ENCODE results near the gene PDZK1.
"Not testable (repeated sequence)": the region's sequence is repeated elsewhere in the genome, so short reads cannot be mapped to it uniquely, and the experiment has no call there.

Gene PDZK1

DNA sequence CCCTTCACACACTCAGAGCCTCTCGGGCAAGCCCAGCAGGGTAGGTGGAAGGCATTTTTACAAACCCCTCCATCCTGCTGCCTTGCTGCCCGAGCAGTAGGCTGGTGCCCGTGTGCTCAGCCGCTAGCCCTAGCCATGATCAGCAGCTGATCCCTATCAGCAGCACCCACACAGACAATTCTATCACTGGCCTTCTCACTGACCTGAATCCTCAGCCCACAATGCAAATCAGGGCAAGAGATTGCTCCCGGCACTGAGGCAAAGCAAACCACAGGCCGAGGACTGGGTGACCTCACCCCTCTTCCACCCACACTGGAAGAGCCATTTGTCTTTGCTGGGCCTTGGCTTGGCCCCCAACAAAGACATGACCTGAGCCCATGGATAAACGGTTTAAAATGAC is 895 bp upstream of the PDZK1 start:
- DNase-seq: no peak

DNA sequence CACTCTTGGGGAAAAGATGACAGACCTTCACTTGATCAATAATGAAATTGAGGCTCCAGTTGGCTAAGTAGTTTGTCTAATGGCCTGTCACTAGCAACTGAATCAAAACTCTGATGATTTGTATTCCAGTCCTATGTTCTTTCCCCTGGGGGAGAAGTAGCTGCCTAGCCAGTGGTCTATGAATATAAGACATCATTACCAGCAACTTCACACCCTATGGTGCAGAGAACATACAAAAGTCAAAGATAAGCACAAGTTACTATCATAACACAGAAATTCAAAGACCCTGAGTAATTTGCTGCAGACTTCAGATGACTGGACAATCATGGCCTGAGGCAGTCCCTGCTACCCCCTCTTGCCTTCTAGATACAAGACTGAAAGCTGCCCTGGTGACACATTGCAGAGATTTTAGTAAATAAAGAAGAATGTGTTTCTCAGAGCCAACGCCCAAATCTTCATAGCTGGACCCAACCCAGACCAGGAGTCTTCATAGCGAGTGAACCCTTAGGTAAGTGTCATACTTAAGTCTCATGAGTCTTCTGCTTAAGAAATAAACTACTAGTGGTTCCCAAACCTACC is 993 bp downstream of the PDZK1 start:
- DNase-seq: no peak

DNA sequence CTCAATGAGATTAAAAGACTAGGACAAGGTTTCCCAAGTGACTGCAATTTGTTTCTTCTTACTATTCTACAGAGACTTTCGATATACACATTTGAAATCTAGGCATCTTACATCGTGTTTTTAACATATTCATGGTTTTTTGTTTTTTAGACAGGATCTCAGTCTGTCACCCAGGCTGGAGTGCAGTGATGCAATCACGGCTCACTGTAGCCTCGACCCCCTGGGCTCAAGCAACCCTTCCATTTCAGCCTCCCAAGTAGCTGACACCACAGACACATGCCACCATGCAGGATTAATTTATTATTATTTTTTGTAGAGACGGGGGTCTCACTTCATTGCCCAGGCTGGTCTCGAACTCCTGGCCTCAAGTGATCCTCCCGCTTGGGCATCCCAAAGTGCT is 1.5 kb downstream of the PDZK1 start:
- no peak for DNase-seq

DNA sequence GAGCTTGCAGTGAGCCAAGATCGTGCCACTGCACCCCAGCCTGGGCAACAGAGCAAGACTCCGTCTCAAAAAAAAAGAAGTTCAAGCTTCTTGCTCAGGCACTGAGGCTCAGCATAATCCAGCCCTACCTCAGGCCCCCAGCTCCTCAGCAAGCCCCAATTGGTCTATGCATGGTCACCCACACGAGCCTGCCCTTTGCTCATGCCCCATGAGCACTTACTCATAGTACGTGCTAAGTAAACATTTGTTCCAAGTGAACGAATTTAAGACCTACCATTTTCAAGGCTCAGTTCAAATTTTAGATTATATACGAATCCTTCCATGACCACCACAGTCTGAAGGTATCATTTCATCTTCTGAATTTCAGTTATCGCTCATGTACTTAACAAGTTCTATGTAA is 4.3 kb downstream of the PDZK1 start:
- DNase-seq: no peak

DNA sequence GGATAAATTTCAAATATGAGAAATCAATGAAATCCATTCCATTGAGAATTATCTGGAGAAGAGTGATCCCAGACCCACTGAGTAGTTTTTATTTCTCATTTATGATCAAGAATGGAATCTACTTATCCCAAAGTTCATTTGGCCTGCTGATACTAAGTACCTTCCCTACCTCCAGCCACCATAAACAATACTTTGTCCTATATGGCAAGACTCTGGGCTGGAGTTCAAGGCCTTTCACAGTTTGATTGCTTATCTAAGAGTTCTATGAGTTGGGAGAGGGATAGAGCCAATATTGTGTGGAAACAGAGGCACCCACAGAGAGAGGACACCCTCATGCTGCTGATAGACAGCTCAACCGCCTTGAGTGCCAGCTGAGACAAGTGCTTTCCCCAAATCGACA is 5.1 kb downstream of the PDZK1 start:
- DNase-seq: no peak

DNA sequence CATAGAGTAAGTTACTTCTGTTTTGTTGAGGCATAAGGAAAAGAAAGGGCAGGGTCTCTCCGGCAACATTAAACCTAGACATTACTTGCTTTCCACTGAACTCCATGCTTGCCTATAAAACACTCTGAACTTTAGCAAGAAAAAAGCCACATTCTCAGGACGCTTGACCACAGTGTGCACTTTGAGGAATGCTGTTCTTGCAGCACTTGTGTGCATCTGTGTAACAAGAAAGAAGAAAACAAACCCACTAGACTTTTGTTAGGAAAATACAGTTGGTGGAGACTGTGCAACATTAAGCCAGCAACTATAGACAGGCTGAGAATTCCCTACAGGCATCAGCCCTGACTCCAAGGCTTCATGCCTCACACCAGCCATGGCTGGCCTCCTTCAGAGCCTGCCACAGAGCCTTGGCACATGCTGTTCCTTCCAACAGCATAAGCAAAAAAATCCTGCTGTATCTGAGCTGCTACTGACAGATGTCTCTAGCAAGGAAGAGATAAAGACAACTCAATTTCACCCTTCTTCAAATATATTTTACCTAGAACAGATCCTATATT is 5.8 kb downstream of the PDZK1 start:
- no peak for DNase-seq

DNA sequence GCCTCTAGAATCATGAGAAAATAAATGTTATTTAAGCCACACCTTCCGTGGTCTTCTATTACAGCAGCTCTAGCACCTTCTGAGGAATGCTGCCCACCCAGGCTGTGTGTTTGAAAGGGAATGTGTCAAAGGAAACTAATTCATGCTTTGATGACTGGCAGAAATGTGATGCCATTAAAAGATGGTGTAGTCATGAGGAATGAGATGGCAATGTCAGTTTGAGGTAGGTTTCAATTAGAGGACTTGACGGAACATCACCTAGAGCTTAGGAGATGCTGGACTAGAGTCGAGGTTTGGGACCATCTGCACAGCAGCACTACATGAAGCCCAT is 10.6 kb downstream of the PDZK1 start:
- DNase-seq: no peak

DNA sequence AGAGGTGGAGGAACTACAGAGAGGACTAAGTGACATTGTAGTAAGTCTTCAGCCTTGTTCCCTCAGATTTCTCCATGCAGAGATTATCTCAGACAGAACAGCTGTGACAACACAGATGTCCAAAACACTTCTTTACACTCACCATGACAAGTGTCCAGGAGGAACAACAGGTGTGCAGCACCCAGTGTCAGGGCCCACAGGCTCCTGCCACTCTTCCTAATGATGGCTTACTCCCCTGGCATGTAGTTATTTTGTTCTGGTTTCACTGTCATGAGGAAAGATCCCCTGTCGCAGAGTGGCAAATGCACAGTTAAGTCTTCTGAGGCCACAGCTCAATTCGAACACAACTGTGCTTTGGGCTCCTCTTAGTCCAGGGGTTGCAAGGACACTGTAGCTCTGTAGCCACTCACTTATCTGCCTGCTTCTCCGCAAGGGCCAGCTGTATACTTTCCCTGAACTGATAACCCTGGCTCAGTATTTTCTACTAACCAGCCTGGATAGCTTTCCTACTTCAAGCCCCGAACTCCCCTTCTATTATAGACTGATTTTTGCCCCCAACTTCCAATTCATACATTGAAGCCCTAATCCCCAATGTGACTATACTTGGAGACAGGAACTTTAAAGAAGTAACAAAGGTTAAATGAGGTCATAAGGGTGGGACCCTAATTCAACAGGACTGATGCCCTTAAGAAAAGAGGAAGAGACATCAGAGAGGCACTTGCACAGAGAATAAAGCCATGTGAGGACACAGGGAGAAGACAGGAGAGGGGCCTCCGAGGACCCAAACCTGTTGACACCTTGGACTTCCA is 11.1 kb downstream of the PDZK1 start:
- DNase-seq: peak; percentile 48 to 80

DNA sequence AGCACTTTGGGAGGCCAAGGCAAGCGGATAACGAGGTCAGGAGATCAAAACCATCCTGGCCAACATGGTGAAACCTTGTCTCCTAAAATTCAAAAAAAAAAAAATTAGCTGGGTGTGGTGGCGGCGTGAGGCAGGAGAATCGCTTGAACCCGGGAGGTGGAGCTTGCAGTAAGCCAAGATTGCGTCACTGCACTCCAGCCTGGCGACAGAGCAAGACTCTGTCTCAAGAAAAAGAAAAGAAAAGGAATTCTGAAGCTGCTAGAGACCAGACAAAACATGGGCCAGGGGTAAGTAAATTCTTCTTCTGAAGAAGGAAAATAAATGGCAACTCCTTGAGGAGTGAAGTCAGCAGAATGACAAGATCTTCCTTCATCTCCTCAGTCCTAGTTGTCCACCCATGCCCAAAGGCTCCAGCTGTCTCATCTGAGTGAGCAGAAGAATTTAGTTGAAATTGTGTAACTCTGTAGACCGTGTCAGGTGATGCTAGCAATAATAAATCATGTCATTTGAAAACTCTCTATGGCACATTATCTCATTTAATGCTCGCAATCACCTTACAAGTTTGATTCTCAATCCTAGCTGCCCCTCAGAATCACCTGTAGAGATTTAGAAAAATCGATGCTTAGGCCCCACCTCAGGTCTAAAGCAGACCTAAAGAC is 14.3 kb downstream of the PDZK1 start:
- DNase-seq: no peak

DNA sequence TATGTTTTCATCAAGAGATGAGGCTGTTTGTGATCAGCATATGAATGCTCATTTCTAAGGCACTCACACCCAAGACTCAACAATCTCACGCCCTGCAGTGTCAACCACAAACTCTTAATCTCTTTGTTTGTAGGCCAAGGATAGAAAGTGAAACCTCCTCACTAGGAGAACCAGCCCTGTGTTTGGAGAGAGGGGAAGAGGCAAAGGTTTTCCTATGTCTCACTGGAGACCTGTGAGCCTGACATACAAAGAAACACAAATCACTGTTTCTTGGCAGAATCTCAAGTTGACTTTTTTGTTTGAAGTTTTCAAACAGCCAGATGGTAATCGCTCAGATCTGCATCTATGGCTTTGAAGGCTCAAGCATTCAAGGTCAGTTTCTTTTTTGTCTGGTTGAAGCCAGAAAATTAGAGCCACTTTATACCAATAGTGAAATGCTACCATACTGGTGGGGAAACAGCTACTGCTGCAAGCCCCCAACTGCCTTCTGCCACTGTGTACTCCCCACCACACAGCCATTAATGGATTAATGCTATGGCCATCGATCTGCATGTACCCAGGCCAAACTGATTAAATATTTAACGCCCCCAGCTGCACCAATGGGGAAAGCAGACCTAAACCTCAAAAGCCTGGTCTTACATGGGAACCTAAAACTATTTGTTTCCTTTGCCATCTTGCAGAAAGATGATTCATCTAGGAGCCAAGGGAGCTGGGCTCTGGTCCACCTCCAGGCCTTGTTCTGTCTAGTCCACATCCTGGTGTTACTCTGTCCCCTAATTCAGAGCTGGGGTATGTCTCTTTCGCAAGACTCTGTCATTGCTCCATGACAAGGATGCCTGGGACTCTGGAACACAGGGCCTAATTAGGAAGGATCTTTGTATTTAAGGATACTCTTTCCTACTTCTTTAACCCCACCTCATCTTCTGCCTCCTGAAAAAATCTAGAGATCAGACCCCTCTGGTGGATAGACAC is 16.3 kb downstream of the PDZK1 start:
- DNase-seq: no peak

DNA sequence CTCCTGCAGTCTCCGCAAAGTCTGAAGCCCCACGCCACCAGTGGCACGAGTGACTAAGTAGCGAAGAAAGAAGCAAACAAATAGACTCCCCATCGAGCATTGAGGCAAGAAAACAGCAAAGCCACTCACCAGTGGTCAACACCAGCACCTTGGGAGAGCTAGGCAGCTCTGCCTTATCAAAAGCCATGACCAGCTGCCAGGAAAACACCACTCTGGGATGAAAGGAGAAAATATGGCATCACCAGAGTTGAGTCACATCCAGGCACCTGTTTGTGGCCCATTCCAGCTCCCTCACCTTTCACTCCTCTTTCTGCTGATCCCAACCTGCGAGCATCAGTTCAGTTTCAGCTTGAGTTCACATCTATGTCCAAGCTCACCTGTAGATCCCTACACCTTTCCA is 17.2 kb downstream of the PDZK1 start:
- DNase-seq: no peak

DNA sequence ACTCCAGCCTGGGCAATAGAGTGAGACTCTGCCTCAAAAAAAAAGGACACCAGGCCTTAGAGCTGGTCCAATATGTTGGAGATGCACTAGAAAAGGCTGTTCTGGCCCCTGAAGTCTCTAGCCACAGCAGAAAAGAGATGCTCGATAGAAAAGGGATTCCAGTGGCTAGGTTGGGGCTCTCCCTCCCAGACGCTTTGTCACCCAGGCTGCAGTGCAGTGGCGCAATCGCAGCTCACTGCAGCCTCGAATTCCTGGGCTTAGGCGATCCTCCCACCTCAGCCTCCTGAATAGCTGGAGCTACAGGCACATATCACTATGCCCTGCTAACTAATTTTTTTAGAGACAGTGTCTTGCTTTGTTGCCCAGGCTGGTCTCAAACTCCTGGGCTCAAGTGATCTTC is 18.2 kb downstream of the PDZK1 start:
- no peak for DNase-seq

DNA sequence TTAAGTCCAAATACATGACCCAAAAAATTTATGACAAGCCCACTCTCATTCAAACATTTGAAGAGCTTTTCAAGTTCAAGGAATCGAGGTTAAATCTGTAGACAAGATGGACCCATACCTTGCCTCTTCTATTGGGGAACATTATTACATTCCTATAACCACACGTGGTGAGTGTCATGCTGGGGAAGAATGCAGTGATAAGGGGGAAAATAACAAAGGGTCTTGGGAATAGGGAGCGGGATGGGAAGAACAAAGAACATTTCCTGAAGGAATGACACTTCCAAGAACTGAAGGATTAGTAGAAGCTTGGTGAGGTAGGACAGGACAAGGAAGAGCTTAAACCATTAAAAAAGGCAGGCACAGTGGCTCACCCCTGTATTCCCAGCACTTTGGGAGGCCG is 18.8 kb downstream of the PDZK1 start:
- DNase-seq: no peak

DNA sequence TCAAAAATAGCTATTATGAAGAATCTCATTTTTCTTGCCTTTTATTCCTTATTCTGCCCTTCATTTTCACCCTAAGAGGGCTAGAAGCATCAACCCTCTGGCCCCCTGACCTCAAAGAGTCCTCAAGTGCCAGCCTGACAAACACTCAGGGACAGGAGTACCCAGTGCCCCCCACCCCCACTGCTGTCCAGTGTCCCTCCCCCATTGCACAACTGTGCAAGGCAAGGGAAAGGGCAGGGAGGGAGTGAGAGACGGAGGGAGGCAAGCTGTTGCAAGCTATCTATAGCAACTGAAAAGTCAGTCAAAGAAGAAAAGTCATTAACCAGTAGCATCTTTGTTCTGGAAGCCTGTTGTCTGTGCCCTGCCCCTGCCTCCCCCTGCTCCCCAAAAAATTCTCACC is 21.1 kb downstream of the PDZK1 start:
- not testable (repeated sequence) for DNase-seq

DNA sequence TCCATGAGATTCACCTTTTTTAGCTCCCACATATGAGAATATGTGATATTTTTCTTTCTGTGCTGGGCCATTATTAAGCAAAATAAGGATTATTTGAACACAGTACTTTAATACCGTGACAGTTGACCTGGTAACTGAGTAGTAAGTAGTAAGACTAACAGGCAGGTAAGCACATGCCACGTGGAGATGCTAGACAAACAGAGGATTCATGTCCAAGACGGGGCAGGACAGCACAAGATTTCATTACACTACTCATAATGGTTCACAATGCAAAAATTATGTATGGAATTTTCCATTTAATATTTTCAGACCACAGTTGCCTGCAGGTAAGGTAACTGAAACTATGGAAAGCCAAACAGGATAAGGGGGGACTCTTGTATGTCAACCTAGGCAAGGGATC is 22.3 kb downstream of the PDZK1 start:
- not testable (repeated sequence) for DNase-seq

DNA sequence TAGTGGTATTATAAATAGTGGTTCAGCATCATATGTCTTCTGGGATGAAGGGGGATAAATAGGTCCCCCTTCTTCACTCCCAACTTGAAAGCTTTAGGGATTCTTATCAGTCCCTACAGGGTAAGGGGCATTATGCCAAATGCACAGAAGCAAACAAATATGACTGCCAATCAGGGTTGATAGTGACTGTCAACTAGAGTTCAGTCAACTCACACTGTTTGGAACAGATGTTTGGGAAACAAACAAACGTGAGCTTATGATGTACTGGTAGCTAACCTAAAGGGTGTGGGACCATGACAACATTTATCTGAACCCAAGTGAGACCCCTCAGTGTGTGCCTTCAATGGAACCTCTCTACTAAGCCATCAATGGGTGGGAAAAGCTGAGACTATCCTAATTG is 34.0 kb downstream of the PDZK1 start:
- DNase-seq: not testable (repeated sequence)

DNA sequence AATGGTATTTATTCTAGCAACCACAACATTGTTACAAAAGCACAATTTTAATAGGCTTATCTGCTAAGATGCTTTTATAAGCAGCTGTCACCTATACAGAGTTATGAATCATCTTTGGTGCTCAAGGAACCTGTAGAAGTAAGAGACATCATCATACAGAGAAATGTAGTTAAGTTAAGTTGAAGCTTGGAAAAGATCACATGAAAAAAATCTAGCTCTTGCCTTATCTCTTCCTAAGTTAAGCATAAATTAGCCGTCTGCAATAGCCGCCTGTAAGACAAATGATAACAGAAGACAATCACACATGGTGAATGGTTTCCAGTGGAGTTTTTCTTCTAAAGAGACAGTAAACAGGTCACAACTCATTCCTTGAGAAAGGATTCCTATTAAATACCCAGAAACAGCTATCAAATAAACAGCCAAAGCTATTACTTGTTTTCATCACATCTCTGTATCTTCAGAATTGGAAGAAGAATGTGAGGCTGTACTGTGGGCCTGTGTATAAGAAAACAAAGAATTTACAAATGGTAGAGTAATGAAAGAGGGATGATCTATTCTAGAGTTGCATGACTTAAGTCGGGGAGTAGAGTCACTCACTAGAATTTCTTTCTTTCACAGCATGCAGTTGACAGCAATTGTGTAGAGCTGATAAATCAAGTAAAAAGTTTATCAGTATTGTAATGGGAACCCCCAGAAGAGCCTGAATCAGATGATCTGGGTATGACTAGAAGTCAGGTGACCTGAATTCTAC is 36.0 kb downstream of the PDZK1 start:
- not testable (repeated sequence) for DNase-seq

DNA sequence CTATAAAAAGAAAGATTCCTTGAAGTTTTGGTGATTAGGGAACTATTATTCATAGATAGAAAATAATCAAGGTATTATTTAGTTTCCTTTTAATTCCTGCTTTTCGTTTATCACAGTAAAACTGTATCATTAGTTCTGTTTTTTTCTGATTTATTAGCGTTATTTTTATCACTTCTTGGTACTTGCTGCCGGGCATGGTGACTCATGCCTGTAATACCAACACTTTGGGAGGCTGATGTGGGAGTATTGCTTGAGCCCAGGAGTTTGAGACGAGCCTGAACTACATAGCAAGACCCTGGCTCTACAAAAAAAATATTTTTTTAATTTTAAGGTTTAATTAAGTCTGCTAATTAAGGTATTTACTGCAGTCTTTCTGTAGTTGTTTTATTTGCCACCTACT is 42.2 kb downstream of the PDZK1 start:
- DNase-seq: not testable (repeated sequence)

DNA sequence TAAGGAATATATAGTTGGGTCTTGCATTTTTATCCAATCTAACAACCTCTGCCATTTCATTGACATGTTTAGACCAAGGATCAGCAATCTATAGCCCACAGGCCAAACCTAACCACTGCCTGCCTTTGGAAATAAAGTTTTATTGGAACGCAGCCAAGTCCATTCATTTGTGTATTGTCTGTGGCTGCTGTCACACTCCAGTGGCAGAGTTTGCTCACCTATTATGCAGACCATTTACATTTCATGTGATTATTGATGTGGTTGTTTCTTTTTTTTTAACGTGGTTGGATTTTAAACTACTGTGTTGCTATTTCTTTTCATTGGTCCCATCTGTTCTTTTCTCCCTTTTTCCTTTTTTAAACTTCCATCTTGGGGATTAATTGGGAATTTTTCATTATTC is 44.7 kb downstream of the PDZK1 start:
- DNase-seq: not testable (repeated sequence)

DNA sequence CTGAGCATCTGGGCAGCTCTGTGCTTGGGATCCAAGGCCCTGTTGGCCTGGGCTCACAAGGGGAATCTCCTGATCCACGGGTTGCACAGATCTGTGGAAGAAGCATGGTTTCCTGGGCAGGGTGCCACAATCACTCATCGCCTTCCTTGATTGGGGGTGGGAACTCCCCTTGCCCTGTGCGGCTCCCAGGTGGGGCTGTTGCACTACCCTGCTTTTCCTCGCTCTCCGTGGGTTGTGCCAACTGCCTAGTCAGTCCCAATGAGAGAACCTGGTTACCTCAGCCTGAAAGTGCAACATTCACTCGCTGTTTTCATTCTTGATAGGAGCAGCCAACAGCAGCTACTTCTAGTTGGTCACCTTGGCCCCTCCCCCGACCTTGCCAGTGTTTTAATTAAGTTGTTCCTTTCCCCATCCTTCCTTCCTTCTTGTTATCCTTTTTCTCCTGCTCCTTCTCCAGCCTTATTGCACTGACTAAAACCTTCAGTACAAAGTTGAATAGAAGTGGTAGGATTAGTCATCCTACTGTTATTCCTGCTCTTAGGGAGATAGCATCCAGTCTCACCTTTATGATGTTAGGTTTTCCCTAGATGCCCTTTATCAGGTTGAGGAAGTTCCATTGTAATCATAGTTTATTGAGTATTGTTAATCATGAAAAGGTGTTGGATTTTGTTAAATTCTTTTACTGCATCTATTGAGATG is 50.8 kb downstream of the PDZK1 start:
- not testable (repeated sequence) for DNase-seq

DNA sequence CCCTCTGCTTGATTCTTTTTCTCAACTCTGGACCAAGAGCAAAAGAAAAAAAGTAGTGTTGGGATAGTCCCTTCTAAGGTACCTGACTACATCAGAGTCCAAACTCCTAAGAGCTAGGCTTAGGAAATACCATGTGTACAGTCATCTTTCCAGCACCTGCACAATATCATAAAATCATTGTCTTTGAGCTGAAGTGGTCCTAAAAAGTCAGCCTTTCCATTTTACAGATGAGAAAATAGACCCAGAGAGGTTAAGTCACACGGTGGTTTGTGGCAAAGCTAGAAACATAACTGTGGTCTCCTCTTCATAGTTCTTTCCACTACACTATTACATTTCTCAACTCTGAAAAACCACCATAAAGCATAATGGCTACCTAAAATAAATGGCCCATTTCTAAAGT is 63.2 kb downstream of the PDZK1 start:
- DNase-seq: not testable (repeated sequence)
